HFFc6 (cell line): ENCODE measurements around the gene PURA. TPM values are rescaled to one million over a fixed set of nuclear protein-coding genes. Genes with fewer than 3 reads are reported as not detected.
A peak's percentile ranks its signal among the peaks of the same experiment; 100 is the strongest.

Source experiments
- DNase-seq: peaks from one replicate; pipeline ENCODE4 v3.0.0-alpha.2; 2018
- H3K27ac Mint-ChIP-seq: 2 replicates; pipeline ENCODE4 v1.8.0; 2020; ENCODE audit warnings: mild to moderate bottlenecking, mixed read lengths
- H3K27me3 Mint-ChIP-seq: 2 replicates; pipeline ENCODE4 v1.8.0; 2021; ENCODE audit warnings: mild to moderate bottlenecking, moderate library complexity, mixed read lengths; ENCODE audit not compliant: insufficient read depth
- H3K36me3 Mint-ChIP-seq: 2 replicates; pipeline ENCODE4 v1.8.0; 2021; ENCODE audit warnings: low read depth, mixed read lengths
- H3K4me1 Mint-ChIP-seq: 2 replicates; pipeline ENCODE4 v1.8.0; 2020; ENCODE audit warnings: low read depth, mixed read lengths
- H3K4me3 Mint-ChIP-seq: 2 replicates; pipeline ENCODE4 v1.8.0; 2020; ENCODE audit warnings: mild to moderate bottlenecking, moderate library complexity, mixed read lengths
- H3K9me3 Mint-ChIP-seq: 2 replicates; pipeline ENCODE4 v1.8.0; 2020; ENCODE audit warnings: mild to moderate bottlenecking, mixed read lengths
- total RNA-seq, 6 experiments: library from RNA; stranded (reverse); fragmentation: NEBNext Ultra II Directional; extraction: Animal tissue kit (Norgen Biotek cat#: 25700); gene quantifications; 2 replicates in 1 of 6; 3 replicates in 5 of 6; pipeline ENCODE4 v1.2.3, GENCODE V29; 2021
- TF ChIP-seq, protein P1 (sequence below): fragments of 200-600 bp; sonication (generic); IDR thresholded peaks from 2 replicates; pipeline ENCODE4 v1.5.0; 2021; ENCODE audit warnings: antibody characterized with exemption, mild to moderate bottlenecking

PURA gene
- total RNA-seq, 6 experiments from 2014 or later: 21.1 to 26.1 (median 22.3) TPM

DNA sequence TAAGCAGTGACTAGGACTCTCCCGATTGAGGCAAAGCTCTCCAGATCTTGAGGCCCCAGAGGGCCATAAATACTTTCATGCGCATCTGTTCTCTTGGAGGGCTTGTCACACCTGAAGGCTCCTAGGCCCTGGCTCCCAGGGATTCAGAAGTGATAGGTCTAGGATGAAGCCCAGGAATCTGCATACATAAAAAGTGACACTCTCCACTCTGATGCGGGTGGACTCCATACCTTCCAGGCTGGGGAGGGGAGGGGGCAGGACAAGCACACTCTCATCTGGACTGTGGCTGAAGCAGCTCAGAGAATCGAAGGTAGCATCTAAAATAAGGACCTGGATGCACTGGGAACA is 52.0 kb downstream of the PURA start:
- Mint-ChIP-seq H3K9me3 (no peaks in the 10 kb centered on the region), H3K27ac (no peak overlapping the region), H3K27me3 (peaks cover 4% of the 10 kb centered on the region), H3K4me3 (no peak overlapping the region), H3K4me1 (no peaks in the 10 kb centered on the region), H3K36me3 (no peaks in the 10 kb centered on the region)
- TF ChIP-seq, protein P1, sequence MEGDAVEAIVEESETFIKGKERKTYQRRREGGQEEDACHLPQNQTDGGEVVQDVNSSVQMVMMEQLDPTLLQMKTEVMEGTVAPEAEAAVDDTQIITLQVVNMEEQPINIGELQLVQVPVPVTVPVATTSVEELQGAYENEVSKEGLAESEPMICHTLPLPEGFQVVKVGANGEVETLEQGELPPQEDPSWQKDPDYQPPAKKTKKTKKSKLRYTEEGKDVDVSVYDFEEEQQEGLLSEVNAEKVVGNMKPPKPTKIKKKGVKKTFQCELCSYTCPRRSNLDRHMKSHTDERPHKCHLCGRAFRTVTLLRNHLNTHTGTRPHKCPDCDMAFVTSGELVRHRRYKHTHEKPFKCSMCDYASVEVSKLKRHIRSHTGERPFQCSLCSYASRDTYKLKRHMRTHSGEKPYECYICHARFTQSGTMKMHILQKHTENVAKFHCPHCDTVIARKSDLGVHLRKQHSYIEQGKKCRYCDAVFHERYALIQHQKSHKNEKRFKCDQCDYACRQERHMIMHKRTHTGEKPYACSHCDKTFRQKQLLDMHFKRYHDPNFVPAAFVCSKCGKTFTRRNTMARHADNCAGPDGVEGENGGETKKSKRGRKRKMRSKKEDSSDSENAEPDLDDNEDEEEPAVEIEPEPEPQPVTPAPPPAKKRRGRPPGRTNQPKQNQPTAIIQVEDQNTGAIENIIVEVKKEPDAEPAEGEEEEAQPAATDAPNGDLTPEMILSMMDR: no peak
- no peak for DNase-seq

DNA sequence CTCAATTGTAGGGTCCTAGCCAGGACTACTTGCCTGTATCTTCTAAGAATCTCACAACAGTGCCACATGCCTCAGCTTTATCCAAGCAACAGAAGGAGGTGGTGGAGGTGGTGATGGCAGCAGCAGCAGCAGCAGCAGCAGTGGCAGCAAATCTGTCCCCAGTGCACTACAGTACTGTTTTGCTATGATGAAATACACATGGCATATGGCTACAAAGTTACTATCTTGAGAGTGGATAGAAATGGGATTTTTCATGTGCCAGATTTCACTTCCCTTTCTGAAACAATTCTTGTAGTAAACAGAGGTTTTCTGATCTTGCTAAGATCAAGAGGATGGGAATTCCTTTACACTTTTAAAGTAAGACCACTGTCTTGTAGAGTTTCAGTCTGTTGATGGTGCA is 53.0 kb downstream of the PURA start:
- Mint-ChIP-seq H3K4me1 (no peaks in the 10 kb centered on the region), H3K9me3 (no peaks in the 10 kb centered on the region), H3K4me3 (no peak overlapping the region), H3K36me3 (no peaks in the 10 kb centered on the region), H3K27ac (no peak overlapping the region), H3K27me3 (peaks cover 4% of the 10 kb centered on the region)
- no peak for DNase-seq
- TF ChIP-seq, protein P1: no peak

DNA sequence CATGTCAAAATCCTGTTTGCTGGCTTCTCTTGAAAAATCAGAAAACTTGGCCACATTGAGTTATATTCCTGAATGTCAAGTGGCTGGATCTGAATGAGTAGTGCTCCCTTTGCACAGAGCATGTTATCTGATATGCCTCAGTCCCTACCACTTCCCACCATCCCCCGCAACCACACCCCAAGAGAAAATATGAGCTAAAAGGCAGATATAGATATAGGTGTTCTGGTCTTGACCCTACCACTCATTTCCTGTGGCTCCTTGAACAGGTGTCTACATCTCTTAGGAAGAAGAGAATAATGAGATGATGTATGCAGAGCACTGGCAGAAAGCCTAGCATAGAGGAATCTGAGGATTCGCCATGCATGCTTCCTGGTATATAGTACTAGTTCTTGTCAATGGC is 54.5 kb downstream of the PURA start:
- no peak overlapping the region for H3K27ac Mint-ChIP-seq

DNA sequence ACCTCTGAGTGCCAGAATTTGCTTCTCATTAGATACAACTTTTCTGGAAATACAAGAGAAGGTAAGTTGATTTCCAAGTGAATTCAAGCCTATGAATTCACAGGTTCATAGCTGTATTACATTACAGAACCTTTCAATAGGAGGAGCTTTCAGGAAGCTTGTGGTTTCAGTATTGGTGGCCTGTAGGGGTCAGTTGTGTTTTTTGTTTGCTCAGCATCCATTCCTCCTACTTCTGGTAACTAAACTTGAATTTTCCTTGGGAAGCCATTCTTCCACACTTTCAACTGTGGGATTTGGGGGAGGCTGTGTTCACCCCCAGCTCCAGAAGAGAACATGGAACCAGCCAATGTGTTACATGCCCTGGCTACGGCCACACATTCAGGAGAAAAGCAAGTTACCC is 55.5 kb downstream of the PURA start:
- H3K4me1 Mint-ChIP-seq: no peaks in the 10 kb centered on the region
- H3K4me3 Mint-ChIP-seq: no peak overlapping the region
- DNase-seq: no peak
- no peaks in the 10 kb centered on the region for H3K36me3 Mint-ChIP-seq
- TF ChIP-seq, protein P1: peak; percentile 43; the same call in 1 of the 2 replicates
- peaks cover 2% of the 10 kb centered on the region for H3K27me3 Mint-ChIP-seq
- no peak overlapping the region for H3K27ac Mint-ChIP-seq
- H3K9me3 Mint-ChIP-seq: no peaks in the 10 kb centered on the region

More for the DNA sequence above, 54.5 kb downstream of the PURA start:
- Mint-ChIP-seq H3K4me1 (no peaks in the 10 kb centered on the region), H3K4me3 (no peak overlapping the region), H3K36me3 (no peaks in the 10 kb centered on the region), H3K9me3 (no peaks in the 10 kb centered on the region), H3K27me3 (peaks cover 4% of the 10 kb centered on the region)
- TF ChIP-seq, protein P1: no peak
- DNase-seq: no peak

DNA sequence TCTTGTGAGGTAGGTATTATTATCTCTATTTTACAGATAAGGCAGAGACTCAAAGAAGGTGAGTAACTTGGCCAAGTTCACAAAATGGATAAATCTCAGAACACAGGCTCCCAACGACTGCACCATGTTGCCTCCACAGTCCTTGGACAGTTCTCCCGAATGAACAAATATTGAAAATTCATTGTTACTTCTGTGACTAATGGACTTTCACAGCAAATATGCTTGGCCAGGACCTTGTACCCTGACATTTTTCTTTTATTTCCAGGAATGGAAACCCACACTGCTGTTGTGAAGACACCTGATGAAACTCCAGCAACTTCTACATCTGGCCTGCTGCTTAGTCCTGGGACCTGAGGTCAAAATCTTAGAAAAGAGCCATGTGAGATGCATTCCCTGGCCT is 58.6 kb downstream of the PURA start:
- no peaks in the 10 kb centered on the region; the same call in 1 of the 2 replicates for H3K27me3 Mint-ChIP-seq
- no peak overlapping the region for H3K4me3 Mint-ChIP-seq
- peaks cover 14% of the 10 kb centered on the region for H3K4me1 Mint-ChIP-seq
- DNase-seq: no peak
- no peaks in the 10 kb centered on the region for H3K9me3 Mint-ChIP-seq
- TF ChIP-seq, protein P1: no peak
- no peaks in the 10 kb centered on the region for H3K36me3 Mint-ChIP-seq
- no peak overlapping the region for H3K27ac Mint-ChIP-seq

DNA sequence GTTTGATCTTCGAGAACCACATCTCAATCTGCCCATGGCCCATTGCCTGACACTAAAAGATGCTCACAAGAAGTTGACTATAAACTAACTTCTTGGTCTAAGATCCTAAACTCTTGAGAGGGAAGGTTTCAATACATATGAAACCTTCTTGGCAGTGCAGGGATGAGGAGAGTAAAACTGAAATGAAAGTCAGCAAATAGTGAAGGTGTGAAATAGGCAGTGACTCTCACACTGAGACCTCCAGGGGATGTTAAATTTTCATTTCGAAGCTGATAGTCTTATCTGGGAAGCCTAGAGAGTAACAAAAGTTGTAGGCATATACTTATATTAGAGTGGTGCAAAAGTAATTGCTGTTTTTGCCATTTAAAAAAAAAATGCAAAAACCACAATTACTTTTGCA is 60.1 kb downstream of the PURA start:
- DNase-seq: no peak
- Mint-ChIP-seq H3K4me3 (peak overlapping the region; percentile 92), H3K9me3 (no peaks in the 10 kb centered on the region), H3K36me3 (no peaks in the 10 kb centered on the region), H3K27ac (peak overlapping the region; percentile 90; the same call in 1 of the 2 replicates), H3K4me1 (peaks cover 21% of the 10 kb centered on the region), H3K27me3 (no peaks in the 10 kb centered on the region; the same call in 1 of the 2 replicates)
- TF ChIP-seq, protein P1: no peak
